Hematopoietic multipotent progenitor cell treated with erythropoietin and hydrocortisone succinate and interleukin-3 and kit ligand, for 15 days (in vitro differentiated cells): ENCODE results near the gene FRYL.
"Not testable (repeated sequence)": the region's sequence is repeated elsewhere in the genome, so short reads cannot be mapped to it uniquely, and the experiment has no call there.

Source experiments
- DNase-seq: peaks from one replicate; pipeline ENCODE4 v3.0.0-alpha.2; 2015; ENCODE audit warnings: low spot score

The FRYL gene

DNA sequence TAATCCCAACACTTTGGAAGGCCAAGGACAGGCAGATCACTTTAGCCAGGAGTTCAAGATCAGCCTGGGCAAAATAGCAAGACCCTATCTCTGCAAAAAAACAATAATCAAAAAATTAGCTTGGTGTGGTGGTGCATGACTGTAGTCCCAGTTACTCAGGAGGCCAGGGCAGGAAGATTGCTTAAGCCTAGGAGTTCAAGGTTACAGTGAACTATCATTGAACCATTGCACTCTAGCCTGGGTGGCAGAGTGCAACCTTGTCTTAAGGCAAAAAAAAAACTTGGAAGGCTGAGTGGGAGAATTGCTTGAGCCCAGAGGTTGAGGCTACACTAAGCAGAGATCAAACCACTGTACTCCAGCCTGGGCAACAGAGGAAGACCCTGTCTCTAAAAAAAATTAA lies 5.2 kb upstream of the FRYL start:
- no peak for DNase-seq

DNA sequence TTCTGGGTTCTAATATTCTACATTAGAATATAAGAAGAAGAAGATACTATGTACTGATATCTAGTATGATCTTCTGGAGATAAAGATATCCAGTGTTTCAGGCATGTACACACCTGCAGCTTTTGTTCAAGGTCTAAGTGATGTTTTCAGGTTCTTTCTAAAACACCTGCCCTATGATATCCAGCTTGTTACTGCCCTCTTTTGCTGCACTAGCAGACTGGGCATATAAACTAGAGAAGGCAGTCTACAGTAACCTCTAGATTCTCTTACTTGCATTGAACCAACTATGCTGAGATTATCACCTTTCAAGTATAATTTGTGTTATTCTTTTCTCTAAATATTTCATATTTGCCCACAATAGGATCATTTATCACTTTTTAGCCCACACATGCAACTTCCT lies 1.9 kb upstream of the FRYL start:
- DNase-seq, result no peak

DNA sequence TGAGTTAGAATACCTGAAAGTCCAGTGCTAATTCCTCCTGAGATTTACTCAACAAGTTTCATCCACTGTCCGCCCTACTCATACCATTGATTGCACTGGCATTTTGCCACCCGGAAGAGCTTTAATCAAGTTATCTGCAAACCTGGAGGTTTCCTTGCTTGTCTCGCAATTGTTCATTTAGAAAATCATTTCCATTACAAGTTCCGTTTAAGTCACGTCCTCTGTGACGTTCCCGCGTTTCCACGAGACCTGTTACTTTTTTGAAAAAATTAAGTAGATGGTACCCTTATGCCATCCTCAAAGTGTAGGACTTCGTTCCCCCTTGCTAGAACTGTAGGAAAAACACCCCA lies 761 bp upstream of the FRYL start:
- DNase-seq, result peak; percentile 42

DNA sequence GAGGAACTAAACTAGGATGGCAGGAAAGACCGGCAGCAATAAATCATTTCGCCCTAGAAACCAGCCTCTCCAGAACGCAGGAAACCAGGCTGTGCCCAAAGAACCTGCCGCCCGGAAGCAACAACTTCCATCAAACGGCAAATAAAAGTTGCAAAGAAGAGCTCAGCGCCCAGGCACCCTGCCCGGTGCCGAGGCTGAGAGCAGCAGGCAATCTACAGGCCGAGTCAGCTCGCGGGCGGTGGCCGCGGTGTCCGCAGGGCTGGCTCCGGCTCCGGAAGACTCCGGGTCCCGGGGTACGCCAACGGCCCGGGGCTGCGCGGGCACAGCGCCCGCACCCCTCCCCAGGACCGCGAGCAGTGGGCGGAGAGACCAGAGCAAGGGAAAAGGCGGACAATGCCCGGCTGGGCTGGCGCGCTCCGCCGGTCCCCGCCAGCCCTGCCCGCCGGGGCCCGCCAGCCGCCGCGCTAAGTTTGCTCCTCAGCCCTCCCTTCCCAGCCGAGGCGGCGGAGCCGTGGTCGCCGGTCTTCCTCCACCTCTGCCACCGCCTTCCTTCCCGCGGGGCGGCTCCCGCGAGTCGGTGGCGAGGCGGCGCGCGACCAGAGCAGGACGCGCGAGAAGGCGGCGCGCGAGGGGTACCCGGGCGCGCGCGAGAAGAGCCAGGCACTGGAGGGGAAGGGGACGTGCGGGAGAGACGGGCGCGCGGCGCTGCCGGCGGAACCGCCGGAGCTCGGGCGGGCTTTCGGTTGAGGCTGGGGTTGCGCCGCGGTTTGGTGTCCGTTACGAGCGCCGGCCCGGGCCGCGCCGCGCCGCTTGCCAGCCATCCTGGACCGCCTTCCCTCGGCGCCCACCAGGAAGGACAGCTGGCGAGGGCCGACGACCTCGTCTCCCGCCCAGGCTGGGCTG lies 733 bp downstream of the FRYL start:
- peak; percentile 53 for DNase-seq

DNA sequence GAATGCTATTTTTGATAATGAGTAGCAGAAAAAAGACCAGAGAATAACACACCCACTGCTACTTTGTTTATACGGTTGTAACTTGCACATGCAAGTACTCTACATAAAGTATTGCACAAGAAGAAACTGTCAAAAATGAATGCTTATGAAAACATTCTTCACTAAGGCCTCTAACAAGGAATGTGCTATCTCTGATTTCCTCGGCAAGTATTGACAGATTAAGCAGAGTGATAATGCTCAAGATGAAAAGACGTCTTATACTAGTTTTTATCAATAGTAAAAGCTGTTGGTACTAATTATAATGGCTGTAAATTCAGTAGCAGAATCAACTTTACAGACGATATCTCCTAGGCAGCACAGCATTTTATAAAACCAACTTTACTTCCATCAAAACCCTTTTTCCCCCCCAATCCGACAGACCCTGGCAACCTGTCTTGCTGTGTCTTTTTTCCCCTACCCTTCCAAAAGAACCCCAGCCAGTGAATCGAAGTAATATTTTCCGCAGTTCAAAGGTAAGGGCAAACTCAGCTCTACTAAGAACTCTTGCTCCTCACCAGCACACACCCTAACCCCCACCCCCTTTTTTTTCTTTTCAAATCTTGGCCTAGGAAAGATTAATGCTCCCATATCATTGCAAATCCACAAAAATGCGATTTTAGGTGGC lies 1.5 kb downstream of the FRYL start:
- peak; percentile 21 for DNase-seq

DNA sequence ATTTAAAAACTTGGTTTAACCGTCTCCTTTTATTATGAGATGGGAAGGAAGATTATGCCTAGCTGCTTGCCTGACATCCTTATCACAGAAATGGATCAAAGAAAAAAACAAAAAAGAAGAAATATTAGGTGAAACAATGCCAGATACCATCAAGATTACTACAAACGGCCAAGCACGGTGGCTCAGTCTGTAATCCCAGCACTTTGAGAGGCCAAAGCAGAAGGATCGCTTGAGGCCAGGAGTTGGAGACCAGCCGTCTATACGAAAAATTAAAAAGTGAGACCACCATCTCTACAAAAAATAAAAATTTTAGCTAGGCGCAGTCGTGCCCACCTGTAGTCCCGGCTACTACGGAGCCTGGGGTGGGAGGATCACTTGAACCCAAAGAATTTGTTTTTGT lies 2.3 kb downstream of the FRYL start:
- DNase-seq, result no peak

DNA sequence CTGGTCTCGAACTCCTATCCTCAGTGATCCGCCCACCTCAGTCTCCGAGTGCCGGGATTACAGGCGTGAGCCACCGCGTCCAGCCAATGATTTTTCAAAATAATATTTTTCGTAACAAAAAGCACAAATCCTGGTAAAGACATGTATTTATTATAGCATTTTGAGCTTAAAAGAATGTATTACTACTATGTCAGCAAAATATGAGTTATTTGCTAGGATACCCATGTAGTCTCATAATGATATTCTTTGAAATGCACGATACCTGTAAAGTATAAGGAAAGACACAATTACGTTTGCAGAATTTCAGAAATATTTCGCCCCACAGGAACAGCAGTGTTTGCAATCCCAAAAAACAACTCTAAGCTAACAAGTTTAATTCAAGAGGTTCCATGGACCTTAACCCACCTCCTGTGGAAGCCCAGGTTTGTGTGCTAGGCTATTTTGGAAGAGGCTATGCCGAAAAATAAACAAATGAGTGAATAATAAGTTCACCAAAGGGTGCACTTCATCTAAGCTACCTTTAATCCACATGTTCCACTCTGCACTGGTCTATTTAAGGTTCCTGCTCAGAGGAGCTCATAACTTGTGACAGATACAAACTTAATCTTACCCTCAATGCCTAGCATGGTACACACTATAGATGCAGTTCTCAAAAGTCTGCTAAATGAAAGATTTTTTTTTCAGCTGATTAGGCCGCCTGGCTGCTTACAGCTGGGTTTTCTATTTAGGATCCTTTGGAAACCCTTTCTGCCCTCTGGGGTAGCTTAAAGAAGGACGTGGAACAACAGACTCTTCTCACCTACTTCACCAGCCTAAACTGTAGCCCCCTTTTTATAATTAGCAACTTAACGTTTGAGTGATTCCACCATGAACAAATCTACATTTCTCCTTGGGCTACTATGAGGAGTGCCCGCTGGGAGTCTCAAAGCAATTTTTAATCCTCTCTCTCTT lies 5.0 kb downstream of the FRYL start:
- no peak for DNase-seq

DNA sequence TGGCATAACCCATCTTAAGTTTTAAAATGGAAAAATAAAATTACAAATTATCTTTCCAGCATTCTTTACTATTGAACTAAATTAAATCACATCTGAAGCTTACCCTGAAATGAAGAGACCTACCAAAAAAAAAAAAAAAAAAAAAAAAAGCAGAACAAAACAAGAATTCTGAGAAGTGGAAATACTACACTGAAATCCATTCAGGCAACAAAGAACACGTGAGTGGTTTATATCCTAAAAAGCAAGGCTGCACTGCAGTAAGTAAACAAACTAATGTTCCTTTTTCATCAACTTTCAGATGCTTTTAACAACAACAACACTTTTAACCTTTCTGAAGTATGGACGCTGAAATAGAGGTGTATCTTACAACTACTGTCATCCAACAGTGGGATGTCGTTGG lies 7.5 kb downstream of the FRYL start:
- DNase-seq, result no peak

DNA sequence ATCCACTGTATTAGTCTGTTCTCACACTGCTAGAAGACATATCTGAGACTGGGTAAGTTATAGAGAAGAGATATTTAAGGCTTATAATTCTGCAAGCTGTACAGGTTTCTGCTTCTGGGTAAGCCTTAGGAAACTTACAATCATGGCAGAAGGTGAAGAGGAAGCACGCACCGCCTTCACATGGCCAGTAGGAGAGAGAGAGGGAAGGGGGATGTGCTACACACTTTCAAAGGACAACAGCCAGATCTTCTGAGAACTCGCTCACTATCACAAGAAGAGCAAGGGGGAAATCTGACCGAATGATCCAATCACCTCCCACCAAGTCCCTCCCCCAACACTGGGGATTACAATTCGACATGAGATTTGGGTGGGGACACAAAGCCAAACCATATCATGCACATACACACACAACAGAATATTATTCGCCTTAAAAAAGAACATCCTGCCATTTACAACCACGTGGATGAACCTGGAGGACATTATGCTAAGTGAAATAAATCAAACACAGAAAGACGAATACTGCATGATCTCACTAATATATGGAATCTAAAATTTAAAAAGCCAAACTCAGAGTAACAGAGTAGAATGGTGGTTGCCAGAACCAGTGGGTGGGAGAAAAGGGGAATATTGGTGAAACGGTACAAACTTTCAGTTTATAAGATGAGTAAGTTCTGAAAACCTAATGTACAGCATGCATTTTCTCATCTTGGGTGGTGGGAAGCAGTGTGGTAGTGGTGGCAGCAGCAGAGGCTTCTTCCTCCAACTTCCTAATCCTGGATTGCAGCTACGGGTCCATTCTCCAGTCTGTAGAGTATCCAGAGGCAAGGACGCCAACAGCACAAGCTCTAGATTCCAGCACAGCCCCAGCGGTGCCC lies 12.8 kb downstream of the FRYL start:
- no peak for DNase-seq

DNA sequence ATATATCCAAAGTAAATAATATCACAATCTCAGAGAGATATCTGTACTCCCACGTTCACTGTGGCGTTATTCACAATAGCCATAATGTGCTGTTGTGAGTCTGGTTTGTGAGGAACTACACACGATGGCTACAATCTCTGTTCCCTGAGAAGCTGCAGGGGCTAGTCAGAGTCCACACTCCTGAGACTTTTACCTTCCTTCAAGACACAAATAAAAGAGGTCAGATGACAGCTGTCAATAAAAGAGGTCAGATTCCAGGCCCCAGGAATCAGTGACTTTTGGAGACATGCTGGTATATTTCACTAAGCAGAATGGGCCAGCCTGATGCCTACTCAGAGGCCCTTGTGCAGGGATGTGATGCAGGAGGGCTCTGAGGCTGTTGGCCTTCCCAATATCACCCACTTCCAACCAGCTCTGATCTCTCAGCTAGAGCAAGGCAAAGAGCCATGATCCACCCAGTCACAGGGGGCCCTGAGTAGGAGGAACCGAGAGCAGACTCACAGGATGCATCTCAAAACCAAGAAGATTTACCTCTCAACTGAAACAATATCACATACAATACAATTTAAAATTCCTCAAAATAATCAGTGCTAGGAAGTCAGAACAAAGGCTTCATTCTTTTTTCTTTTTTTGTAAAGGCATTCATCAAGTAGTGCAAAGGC lies 13.8 kb downstream of the FRYL start:
- no peak for DNase-seq

DNA sequence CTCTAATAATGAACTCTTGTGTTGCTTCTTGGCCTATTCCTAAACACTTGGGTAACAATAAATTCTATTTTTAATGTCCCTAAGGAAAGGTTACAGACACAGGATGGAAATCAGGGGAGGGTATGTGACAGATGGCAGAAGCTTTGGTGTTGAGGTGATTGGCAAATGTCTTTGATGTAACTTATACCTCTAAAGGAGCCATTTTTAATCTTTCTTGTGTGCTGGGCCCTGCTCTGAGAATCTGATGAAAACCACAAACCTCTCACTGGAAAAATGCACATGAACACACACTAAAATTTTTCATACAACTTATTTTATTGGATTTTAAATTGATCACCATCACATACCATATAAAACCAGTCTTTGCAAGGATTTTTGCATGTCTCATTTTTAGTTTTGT lies 17.7 kb downstream of the FRYL start:
- no peak for DNase-seq

DNA sequence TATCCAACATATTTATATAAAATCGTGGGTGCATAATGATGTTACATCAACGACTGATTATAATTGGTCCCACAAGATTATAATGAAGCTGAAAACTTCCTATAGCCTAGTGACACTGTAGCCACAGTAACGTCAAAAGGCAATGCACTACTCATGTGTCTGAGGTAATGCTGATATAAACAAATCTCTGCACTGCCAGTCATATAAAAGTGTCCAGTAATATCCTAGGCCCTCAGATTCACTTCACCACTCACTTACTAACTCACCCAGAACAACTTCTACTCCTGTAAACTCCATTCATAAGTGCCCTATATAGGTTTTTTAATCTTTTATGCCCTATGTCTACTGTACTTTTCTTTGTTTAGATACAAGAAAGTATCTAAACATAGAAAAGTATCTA lies 18.8 kb downstream of the FRYL start:
- no peak for DNase-seq

DNA sequence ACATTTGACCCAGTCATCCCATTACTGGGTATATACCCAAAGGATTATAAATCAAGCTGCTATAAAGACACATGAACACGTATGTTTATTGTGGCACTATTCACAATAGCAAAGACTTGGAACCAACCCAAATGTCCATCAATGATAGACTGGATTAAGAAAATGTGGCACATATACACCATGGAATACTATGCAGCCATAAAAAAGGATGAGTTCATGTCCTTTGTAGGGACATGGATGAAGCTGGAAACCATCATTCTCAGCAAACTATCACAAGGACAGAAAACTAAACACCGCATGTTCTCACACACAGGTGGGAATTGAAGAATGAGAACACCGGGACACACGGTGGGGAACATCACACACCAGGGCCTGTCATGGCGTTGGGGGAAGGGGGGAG lies 21.4 kb downstream of the FRYL start:
- DNase-seq, result not testable (repeated sequence)

DNA sequence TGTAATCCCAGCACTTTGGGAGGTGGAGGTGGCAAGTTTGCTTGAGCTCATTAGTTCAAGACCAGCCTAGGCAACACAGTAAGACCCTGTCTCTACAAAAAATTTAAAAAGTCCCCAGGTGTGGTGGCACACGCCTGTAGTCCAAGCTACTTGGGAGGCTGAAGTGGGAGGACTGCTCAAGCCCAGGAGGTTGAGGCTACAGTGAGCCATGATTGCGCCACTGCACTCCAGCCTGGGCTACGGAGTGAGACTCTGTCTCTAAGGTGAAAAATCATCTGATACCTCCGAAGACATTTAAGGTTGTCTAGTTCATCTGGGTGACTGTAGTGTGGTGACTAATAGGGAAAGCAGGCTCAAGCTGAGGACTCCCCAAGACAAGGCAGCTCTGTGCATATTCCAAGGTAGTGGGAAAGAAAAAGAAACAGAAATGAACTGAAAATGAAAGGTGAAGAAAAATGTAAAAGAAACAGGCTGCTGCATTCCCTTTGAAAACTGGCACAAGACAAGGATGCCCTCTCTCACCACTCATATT lies 23.3 kb downstream of the FRYL start:
- no peak for DNase-seq

DNA sequence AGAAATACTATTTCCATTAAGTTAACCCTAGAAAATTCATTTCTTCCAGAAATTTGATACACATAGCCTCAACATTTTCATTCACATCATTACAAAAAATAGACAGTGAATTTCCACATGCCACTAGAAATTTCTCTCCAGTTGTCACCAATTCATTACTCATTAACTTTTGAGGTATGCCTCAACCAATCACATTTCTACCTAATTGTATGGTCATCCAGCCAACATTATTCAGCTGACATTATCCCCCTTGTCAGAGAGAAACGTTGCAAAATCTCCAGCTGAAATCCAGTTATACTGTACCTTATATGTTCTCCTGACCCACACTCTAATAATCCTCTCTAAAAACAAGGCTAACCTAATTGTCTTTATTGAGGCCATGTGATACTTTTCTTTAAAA lies 24.8 kb downstream of the FRYL start:
- DNase-seq, result no peak

DNA sequence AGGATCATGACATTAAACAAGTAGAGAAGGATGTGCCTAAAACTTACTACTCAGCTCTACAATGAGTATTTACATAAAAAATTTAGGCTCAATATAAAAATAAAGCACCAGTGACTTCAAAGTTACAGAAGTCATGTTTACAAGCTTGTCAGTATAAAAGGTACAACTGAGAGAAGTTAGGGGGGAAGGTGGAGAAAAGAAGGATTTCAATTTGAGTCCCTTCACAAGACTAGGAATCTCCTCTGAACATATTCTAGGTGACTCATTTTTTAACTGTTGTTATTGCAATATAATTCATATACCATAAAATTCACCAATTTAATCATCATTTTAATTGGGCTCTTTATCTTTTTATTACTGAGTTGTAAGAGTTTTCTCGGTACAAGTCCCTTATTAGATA lies 26.9 kb downstream of the FRYL start:
- no peak for DNase-seq

DNA sequence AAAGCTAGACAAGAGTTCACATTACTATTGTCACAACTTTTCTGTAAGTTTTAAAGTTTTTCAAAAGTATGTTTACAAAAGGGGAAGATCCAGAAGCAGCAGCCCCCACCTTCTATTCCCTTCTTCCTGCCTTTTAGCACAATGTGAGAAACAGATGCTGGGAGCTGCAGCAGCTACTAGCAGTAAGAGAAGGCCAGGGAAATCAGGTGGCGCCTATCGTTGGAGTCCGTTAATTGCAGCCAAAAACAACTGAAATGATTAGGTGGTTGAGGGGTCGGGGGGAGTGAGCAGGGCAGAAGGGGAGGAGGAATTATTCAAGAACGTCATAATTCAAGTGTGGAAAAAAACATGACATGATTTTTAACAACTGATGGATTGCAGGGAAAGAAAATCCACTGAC lies 27.4 kb downstream of the FRYL start:
- DNase-seq, result no peak

DNA sequence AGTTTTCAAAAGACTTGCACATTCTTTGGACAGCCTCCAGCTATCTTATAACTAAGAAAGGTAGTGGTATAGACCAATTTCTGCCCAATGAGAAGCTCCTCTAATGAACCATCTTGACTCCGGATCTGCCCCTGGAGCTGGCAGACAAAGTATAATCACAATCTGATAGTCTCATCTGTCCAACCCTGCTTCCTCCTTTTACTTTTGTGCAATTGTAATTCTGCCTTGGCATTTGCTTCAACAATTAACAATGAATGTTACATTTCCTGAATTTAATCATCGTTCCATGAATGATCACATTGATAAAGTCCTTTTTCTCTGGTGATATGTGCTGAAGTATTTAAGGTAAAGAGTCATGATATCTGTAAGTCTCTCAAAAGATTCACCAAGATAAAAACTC lies 27.8 kb downstream of the FRYL start:
- DNase-seq, result no peak

DNA sequence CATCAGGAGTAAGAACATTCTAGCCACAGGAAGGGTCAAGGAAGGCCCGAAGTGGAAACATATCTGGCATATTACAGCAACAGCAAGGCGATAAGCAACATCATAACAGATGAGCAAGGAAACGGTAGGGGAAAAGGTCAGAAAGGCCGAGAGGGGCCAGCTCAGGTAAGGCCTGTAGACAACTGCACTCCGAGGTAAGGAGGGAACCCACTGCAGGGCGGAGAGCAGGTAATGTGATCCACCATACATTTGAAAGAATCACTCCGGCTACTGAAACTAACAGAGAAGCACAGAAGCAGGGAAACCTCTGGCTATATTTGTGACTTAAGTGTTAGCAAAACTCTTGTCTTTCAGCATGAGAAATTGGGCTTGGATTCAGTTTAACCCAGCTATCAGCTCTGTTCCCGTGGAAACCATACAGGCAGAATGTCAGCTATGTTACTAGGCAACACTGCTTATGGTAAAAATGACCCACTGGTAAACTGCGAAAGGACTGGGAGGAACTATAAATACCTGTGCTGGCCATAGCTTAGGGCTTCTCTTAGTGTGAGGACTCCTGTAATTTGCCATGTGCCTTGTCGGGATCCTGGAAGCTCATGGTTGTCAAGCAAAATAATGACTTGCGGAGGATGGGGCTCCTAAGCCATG lies 31.0 kb downstream of the FRYL start:
- DNase-seq, result no peak

DNA sequence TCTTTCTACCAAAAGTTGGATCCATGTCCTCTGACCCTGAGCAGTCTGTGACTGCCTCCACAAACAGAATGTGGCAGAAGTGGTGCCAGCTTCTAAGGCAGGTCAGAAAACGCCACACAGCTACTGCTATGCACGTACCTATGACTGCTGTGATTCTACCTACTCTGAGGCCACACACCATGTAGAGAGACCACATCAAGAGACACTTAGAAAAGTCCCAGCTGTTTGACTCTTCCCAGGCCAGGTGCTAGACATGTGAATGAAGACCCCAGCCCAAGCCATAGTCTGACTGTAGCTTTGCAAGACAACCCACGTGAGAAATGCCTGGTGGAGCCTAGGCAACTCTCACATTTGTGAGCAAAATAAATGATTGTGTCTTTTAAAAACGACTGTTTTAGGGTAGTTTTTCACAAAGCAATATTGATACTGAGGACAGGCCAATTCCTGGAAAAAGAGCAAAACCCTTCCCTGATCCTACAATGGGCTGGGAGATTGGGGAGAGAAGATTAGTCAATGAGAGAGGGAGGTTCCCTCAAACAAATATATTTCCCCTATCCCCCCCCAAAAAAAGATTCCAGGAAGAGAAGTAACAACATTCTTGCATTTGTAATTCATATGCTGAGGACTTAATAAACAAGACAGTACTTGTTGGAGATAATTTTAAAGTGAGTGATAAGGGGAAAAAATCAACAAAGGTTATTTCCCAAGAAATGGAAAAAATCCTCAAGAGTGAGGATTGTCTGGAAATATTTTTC lies 33.3 kb downstream of the FRYL start:
- no peak for DNase-seq
